B cell (primary cell): ENCODE data around the gene IGF1. TPM values are rescaled to one million over a fixed set of nuclear protein-coding genes. Genes with fewer than 3 reads are reported as not detected.

Experiments used
- ATAC-seq: fragments of 200-7000 bp; cut with Tn5 transposase; one replicate; pipeline ENCODE4 v1.10.0; 2021; ENCODE audit warnings: low read depth, mild to moderate bottlenecking, moderate number of reproducible peaks, moderate library complexity
- CTCF ChIA-PET: fragments of 350-600 bp; sonication (Branson Sonifier 250); formaldehyde crosslinking; loops from one replicate; lab custom pipeline; 2021; ENCODE audit warnings: antibody characterized with exemption, inconsistent platforms; lab: Charles Lee
- POLR2A ChIA-PET: fragments of 350-600 bp; sonication (Branson Sonifier 250); formaldehyde crosslinking; loops from one replicate; lab custom pipeline; 2021; ENCODE audit warnings: antibody characterized with exemption; lab: Charles Lee
- DNase-seq: peaks from one replicate; pipeline ENCODE4 v3.0.0; 2013
- H2AFZ ChIP-seq: 2 replicates; pipeline ENCODE4 v1.6.1; 2012; ENCODE audit warnings: mild to moderate bottlenecking, low read depth, low read length; ENCODE audit not compliant: insufficient read depth, poor library complexity, severe bottlenecking
- H3K27ac ChIP-seq, 2 donors: 1 replicate in 1 of 2; 2 replicates in 1 of 2; pipeline ENCODE4 v1.5.1; 2012 to 2013; ENCODE audit warnings: low read length in 2 of 2, mild to moderate bottlenecking in 2 of 2, moderate library complexity in 1 of 2
- H3K27me3 ChIP-seq, 4 experiments: fragments of 200-600 bp in 1 of 4; sonication (generic) in 1 of 4; replicated peaks in 1 of 4; 1 replicate in 2 of 4; 2 replicates in 2 of 4; pipeline versions ENCODE4 v1.6.1 to v1.7.0; 2013 to 2016; ENCODE audit warnings: low read length in 3 of 4, mild to moderate bottlenecking in 2 of 4, mixed read lengths in 1 of 4, moderate library complexity in 1 of 4; ENCODE audit not compliant: insufficient read depth in 4 of 4, control insufficient read depth in 3 of 4; ENCODE audit errors: control extremely low read depth in 1 of 4
- H3K36me3 ChIP-seq, 2 experiments: replicated peaks in 1 of 2; 1 replicate in 1 of 2; 2 replicates in 1 of 2; pipeline versions ENCODE4 v1.6.1 to v1.7.1; 2013; ENCODE audit warnings: low read length in 1 of 2; ENCODE audit not compliant: insufficient read depth in 2 of 2, control insufficient read depth in 1 of 2; ENCODE audit errors: control extremely low read depth in 1 of 2, extremely low read depth in 1 of 2
- H3K4me1 ChIP-seq, 2 donors: fragments of 200-600 bp in 1 of 2; sonication (generic) in 1 of 2; 1 replicate in 1 of 2; 2 replicates in 1 of 2; pipeline versions ENCODE4 v1.5.1 to v1.6.1; 2013 to 2017; ENCODE audit warnings: low read length in 2 of 2; ENCODE audit not compliant: control insufficient read depth in 2 of 2, insufficient read depth in 2 of 2
- H3K4me2 ChIP-seq: replicated peaks from 2 replicates; pipeline ENCODE3; 2012; ENCODE audit warnings: mild to moderate bottlenecking, low read depth, low read length; ENCODE audit not compliant: poor library complexity, severe bottlenecking
- H3K4me3 ChIP-seq, 5 experiments: fragments of 200-600 bp in 1 of 5; sonication (generic) in 1 of 5; 1 replicate in 3 of 5; 2 replicates in 2 of 5; pipeline versions ENCODE4 v1.5.1 to v1.7.0; 2011 to 2016; ENCODE audit warnings: low read length in 4 of 5, mild to moderate bottlenecking in 4 of 5, low read depth in 2 of 5, control low read depth in 1 of 5, moderate library complexity in 1 of 5; ENCODE audit not compliant: insufficient read depth in 1 of 5; ENCODE audit errors: control extremely low read depth in 1 of 5, extremely low read depth in 1 of 5
- H3K79me2 ChIP-seq: fragments of 200-600 bp; sonication (generic); one replicate; pipeline ENCODE4 v1.6.0; 2016; ENCODE audit warnings: low read length; ENCODE audit not compliant: control insufficient read depth, insufficient read depth
- H3K9ac ChIP-seq: fragments of 200-600 bp; sonication (generic); 2 replicates; pipeline ENCODE4 v1.6.1; 2017; ENCODE audit warnings: mild to moderate bottlenecking, low read length, moderate library complexity
- H3K9me3 ChIP-seq, 3 donors: one replicate each; pipeline versions ENCODE4 v1.6.1 to v1.7.1; 2013; ENCODE audit warnings: low read length in 2 of 3; ENCODE audit not compliant: control insufficient read depth in 2 of 3, insufficient read depth in 1 of 3; ENCODE audit errors: control extremely low read depth in 1 of 3
- H4K20me1 ChIP-seq: 2 replicates; pipeline ENCODE4 v1.6.0; 2012; ENCODE audit warnings: mild to moderate bottlenecking, low read length; ENCODE audit not compliant: insufficient read depth, control insufficient read depth, poor library complexity, severe bottlenecking
- H3K27ac Mint-ChIP-seq: one replicate; pipeline ENCODE4 v1.8.0; 2021; ENCODE audit warnings: mixed read lengths
- H3K27me3 Mint-ChIP-seq: one replicate; pipeline ENCODE4 v1.8.0; 2021; ENCODE audit warnings: mixed read lengths
- H3K4me1 Mint-ChIP-seq: one replicate; pipeline ENCODE4 v1.8.0; 2021; ENCODE audit warnings: mixed read lengths
- H3K4me3 Mint-ChIP-seq: one replicate; pipeline ENCODE4 v1.8.0; 2021; ENCODE audit warnings: mixed read lengths
- H3K9me3 Mint-ChIP-seq: one replicate; pipeline ENCODE4 v1.8.0; 2022; ENCODE audit warnings: mixed read lengths; ENCODE audit not compliant: insufficient read depth
- EZH2 ChIP-seq: IDR thresholded peaks from 2 replicates; pipeline ENCODE4 v1.6.1; 2012; ENCODE audit warnings: borderline replicate concordance, low read depth, mild to moderate bottlenecking, moderate library complexity, low read length; ENCODE audit not compliant: insufficient read depth, poor library complexity, severe bottlenecking
- WGBS: methylation state at CpG from one replicate; pipeline ENCODE4 v1.1.5; 2013; ENCODE audit warnings: missing lambda C conversion rate; ENCODE audit not compliant: insufficient coverage; 5-methylcytosine and 5-hydroxymethylcytosine counted together
- intact Hi-C: fragments of 100-400 bp; cut with micrococcal nuclease; formaldehyde crosslinking; loops from one replicate; pipeline ENCODE4 v1.10.0; 2022
- polyA plus RNA-seq: library from polyadenylated mRNA; depleted of rRNA; stranded (reverse); fragments of >200 nt; gene quantifications from 2 replicates; pipeline ENCODE4 v1.2.3, GENCODE V29; 2012
- total RNA-seq, 2 donors: library from RNA; stranded (reverse); fragments of 120-200 nt in 1 of 2; gene quantifications; 1 replicate in 1 of 2; 2 replicates in 1 of 2; pipeline versions ENCODE4 v1.2.3 to v1.2.4, GENCODE V29; 2013 to 2022
- TF ChIP-seq, protein P1 (sequence below): fragments of 200-600 bp; IDR thresholded peaks from one replicate; pipeline ENCODE4 v1.8.0; 2022; ENCODE audit warnings: antibody characterized with exemption, mild to moderate bottlenecking

Gene IGF1
- total and polyA plus RNA-seq, 2 donors (not counting 1 experiment from before 2014, with no cell fraction given) = 0.21 TPM; not detected in 1

DNA sequence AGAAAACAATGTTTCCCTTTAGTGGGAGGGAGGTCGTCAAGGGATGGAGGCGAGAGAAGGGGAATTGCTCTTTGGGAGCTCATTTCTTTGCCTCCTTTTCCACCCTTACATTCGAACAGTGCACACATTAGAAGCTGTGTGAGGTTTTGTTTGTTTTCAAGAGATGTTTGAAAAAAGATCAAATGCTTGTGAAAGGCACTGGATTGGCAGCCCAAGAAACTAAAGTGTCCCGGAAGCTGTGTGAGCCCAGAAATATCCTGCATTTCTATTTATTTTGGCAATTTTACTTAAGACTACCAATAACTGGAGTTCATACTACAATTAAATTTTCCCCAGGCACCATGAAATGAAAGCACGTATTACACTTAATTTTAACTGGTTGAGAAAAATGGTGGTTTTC lies 67.0 kb downstream of the IGF1 start:
- H3K36me3 ChIP-seq = no peaks in the 10 kb centered on the region
- H3K4me3 ChIP-seq = no peak overlapping the region
- no peak overlapping the region for H3K9ac ChIP-seq
- no peak overlapping the region for H3K27ac ChIP-seq
- no peak overlapping the region for H3K4me2 ChIP-seq
- no peak for TF ChIP-seq EZH2
- TF ChIP-seq, protein P1, sequence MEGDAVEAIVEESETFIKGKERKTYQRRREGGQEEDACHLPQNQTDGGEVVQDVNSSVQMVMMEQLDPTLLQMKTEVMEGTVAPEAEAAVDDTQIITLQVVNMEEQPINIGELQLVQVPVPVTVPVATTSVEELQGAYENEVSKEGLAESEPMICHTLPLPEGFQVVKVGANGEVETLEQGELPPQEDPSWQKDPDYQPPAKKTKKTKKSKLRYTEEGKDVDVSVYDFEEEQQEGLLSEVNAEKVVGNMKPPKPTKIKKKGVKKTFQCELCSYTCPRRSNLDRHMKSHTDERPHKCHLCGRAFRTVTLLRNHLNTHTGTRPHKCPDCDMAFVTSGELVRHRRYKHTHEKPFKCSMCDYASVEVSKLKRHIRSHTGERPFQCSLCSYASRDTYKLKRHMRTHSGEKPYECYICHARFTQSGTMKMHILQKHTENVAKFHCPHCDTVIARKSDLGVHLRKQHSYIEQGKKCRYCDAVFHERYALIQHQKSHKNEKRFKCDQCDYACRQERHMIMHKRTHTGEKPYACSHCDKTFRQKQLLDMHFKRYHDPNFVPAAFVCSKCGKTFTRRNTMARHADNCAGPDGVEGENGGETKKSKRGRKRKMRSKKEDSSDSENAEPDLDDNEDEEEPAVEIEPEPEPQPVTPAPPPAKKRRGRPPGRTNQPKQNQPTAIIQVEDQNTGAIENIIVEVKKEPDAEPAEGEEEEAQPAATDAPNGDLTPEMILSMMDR = no peak
- no peaks in the 10 kb centered on the region for H3K9me3 Mint-ChIP-seq
- H3K4me1 Mint-ChIP-seq = no peaks in the 10 kb centered on the region
- ATAC-seq (no peak), DNase-seq (no peak)
- H3K4me1 ChIP-seq = no peaks in the 10 kb centered on the region
- intact Hi-C loops = no loop called here
- no peak overlapping the region for H2AFZ ChIP-seq
- H3K27ac Mint-ChIP-seq = no peak overlapping the region
- H3K27me3 ChIP-seq = no peaks in the 10 kb centered on the region
- peaks cover 13% of the 10 kb centered on the region for H3K27me3 Mint-ChIP-seq
- no CpG with 5 or more reads among the region's 5 CpGs for WGBS
- POLR2A ChIA-PET = no interaction called here
- H3K4me3 Mint-ChIP-seq = no peak overlapping the region
- no peaks in the 10 kb centered on the region for H3K9me3 ChIP-seq
- CTCF ChIA-PET = no interaction called here
- no peaks in the 10 kb centered on the region for H3K79me2 ChIP-seq
- H4K20me1 ChIP-seq = no peaks in the 10 kb centered on the region

DNA sequence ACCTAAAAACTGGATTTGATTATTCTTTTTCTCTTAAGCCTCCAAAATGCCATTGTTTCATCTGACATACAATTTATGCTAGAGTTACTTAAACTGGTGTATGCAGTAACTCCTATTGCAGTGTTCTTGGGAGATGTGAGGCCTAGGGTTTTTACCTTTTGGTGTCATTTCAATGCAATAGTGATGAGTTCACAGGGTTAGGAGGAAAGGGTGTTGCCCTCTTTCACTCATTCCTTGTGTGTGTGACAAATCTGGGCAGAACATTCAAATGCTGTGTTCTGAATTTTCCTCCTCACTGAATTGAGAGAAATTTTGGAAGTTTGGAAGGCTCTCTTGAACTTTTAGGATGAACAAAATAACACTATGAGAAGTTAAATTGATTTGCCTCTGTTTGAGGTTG lies 69.9 kb downstream of the IGF1 start:
- no peak overlapping the region for H3K27ac Mint-ChIP-seq
- ATAC-seq (no peak), DNase-seq (no peak)
- no peak overlapping the region for H3K9ac ChIP-seq
- no peaks in the 10 kb centered on the region for H3K27me3 ChIP-seq
- H3K4me3 Mint-ChIP-seq = no peak overlapping the region
- H3K9me3 Mint-ChIP-seq = no peaks in the 10 kb centered on the region
- H3K9me3 ChIP-seq = no peaks in the 10 kb centered on the region
- H2AFZ ChIP-seq = no peak overlapping the region
- no peaks in the 10 kb centered on the region for H3K79me2 ChIP-seq
- TF ChIP-seq, protein P1 = no peak
- no peak for TF ChIP-seq EZH2
- no peaks in the 10 kb centered on the region for H3K4me1 Mint-ChIP-seq
- no peaks in the 10 kb centered on the region for H3K4me1 ChIP-seq
- no peak overlapping the region for H3K4me3 ChIP-seq
- CTCF ChIA-PET = no interaction called here
- H3K36me3 ChIP-seq = no peaks in the 10 kb centered on the region
- H3K27ac ChIP-seq = no peak overlapping the region
- POLR2A ChIA-PET = no interaction called here
- no peak overlapping the region for H3K4me2 ChIP-seq
- peaks cover 8% of the 10 kb centered on the region for H3K27me3 Mint-ChIP-seq
- intact Hi-C loops = no loop called here
- H4K20me1 ChIP-seq = no peaks in the 10 kb centered on the region
